CD4-positive, alpha-beta T cell treated with Interleukin-6 for 4 hours (primary cell): ENCODE measurements around the gene HSP90AB1.
"Not testable (repeated sequence)": the region's sequence is repeated elsewhere in the genome, so short reads cannot be mapped to it uniquely, and the experiment has no call there.

Source experiments
- DNase-seq: peaks from one replicate; pipeline ENCODE4 v3.0.0-alpha.2; 2020; ENCODE audit warnings: mixed read lengths

HSP90AB1 gene

GRCh38 chr6:44222486-44223318 is 24.2 kb upstream of the HSP90AB1 start:
- DNase-seq = no peak

GRCh38 chr6:44223319-44224028 is 23.4 kb upstream of the HSP90AB1 start, which contains the start of gene SLC29A1:
TSS of gene SLC29A1 (plus strand) at chr6:44223595. CDS start at chr6:44227314, 3,719 bp downstream.
- DNase-seq = peak; percentile 92

- DNase-seq = peak; percentile 14
Measured at GRCh38 chr6:44224029-44224964, 22.6 kb upstream of the HSP90AB1 start.

- no peak for DNase-seq
Measured at GRCh38 chr6:44224965-44225305, 22.0 kb upstream of the HSP90AB1 start.

GRCh38 chr6:44225579-44226325 is 21.1 kb upstream of the HSP90AB1 start:
- DNase-seq = no peak

GRCh38 chr6:44226368-44227147 is 20.3 kb upstream of the HSP90AB1 start:
- no peak for DNase-seq

GRCh38 chr6:44227148-44227793 is 19.6 kb upstream of the HSP90AB1 start:
- DNase-seq = no peak

GRCh38 chr6:44228031-44228430 is 18.9 kb upstream of the HSP90AB1 start:
- no peak for DNase-seq

- DNase-seq = no peak
Measured at GRCh38 chr6:44228433-44228832, 18.5 kb upstream of the HSP90AB1 start.

GRCh38 chr6:44228836-44229235 is 18.1 kb upstream of the HSP90AB1 start:
- no peak for DNase-seq

- no peak for DNase-seq
Measured at GRCh38 chr6:44229376-44230033, 17.4 kb upstream of the HSP90AB1 start.

- DNase-seq = no peak
Measured at GRCh38 chr6:44230034-44230675, 16.7 kb upstream of the HSP90AB1 start.

- DNase-seq = not testable (repeated sequence)
Measured at GRCh38 chr6:44231426-44231825, 15.5 kb upstream of the HSP90AB1 start.

GRCh38 chr6:44232676-44233566 is 14.0 kb upstream of the HSP90AB1 start:
- no peak for DNase-seq

- no peak for DNase-seq
Measured at GRCh38 chr6:44233567-44234100, 13.3 kb upstream of the HSP90AB1 start.

GRCh38 chr6:44234101-44235025 is 12.5 kb upstream of the HSP90AB1 start:
- DNase-seq = no peak

- DNase-seq = no peak
Measured at GRCh38 chr6:44235269-44235668, 11.6 kb upstream of the HSP90AB1 start.
